H9 (cell line): ENCODE results near the gene THRAP3. TPM values are rescaled to one million over a fixed set of nuclear protein-coding genes. Genes with fewer than 3 reads are reported as not detected.

Experiments
- DNase-seq: peaks from one replicate; pipeline ENCODE4 v3.0.0-alpha.2; 2017
- H2AFZ ChIP-seq: one replicate; pipeline ENCODE4 v1.6.1; 2013; ENCODE audit warnings: mild to moderate bottlenecking, low read length, control low read depth, moderate library complexity
- H2AK5ac ChIP-seq: 2 replicates; pipeline ENCODE4 v1.6.1; 2013; ENCODE audit warnings: low read length, control low read depth, mixed read lengths; ENCODE audit not compliant: insufficient read length
- H2BK120ac ChIP-seq: one replicate; pipeline ENCODE4 v1.6.1; 2013; ENCODE audit warnings: low read depth, mild to moderate bottlenecking, low read length, control low read depth, inconsistent platforms; ENCODE audit not compliant: poor library complexity, severe bottlenecking
- H2BK12ac ChIP-seq: 2 replicates; pipeline ENCODE4 v1.6.1; 2013; ENCODE audit warnings: low read length, control low read depth, mixed read lengths, low read depth; ENCODE audit not compliant: insufficient read length
- H2BK15ac ChIP-seq: 2 replicates; pipeline ENCODE4 v1.6.1; 2013; ENCODE audit warnings: low read depth, low read length, control low read depth
- H2BK20ac ChIP-seq: one replicate; pipeline ENCODE4 v1.6.1; 2013; ENCODE audit warnings: low read depth, mild to moderate bottlenecking, low read length, control low read depth, inconsistent platforms; ENCODE audit not compliant: poor library complexity, severe bottlenecking
- H2BK5ac ChIP-seq: 2 replicates; pipeline ENCODE4 v1.6.1; 2013; ENCODE audit warnings: low read length, control low read depth, mixed read lengths; ENCODE audit not compliant: insufficient read length
- H3K14ac ChIP-seq: 2 replicates; pipeline ENCODE4 v1.6.1; 2013; ENCODE audit warnings: low read length, control low read depth; ENCODE audit not compliant: insufficient read depth
- H3K18ac ChIP-seq: 2 replicates; pipeline ENCODE4 v1.6.1; 2013; ENCODE audit warnings: low read depth, mild to moderate bottlenecking, mixed read lengths, low read length, control low read depth; ENCODE audit not compliant: insufficient read length
- H3K23ac ChIP-seq: 2 replicates; pipeline ENCODE4 v1.6.1; 2013; ENCODE audit warnings: low read length, control low read depth, mixed read lengths, low read depth; ENCODE audit not compliant: insufficient read length
- H3K23me2 ChIP-seq: 2 replicates; pipeline ENCODE4 v1.6.1; 2013; ENCODE audit warnings: low read depth, mild to moderate bottlenecking, mixed read lengths, low read length, control low read depth; ENCODE audit not compliant: insufficient read length, poor library complexity, severe bottlenecking
- H3K27ac ChIP-seq: 2 replicates; pipeline ENCODE4 v1.5.1; 2013; ENCODE audit warnings: low read length, control low read depth, mixed read lengths, low read depth; ENCODE audit not compliant: insufficient read length
- H3K27me3 ChIP-seq: 2 replicates; pipeline ENCODE4 v1.6.1; 2013; ENCODE audit warnings: low read length, control low read depth, inconsistent platforms; ENCODE audit not compliant: insufficient read depth
- H3K4ac ChIP-seq: 2 replicates; pipeline ENCODE4 v1.6.1; 2013; ENCODE audit warnings: low read depth, mild to moderate bottlenecking, control low read depth, inconsistent platforms, low read length, moderate library complexity
- H3K4me1 ChIP-seq: 2 replicates; pipeline ENCODE4 v1.6.1; 2013; ENCODE audit warnings: low read length, control low read depth, inconsistent platforms; ENCODE audit not compliant: insufficient read depth
- H3K4me2 ChIP-seq: 2 replicates; pipeline ENCODE4 v1.6.1; 2013; ENCODE audit warnings: low read length, control low read depth, mixed read lengths; ENCODE audit not compliant: insufficient read length, insufficient read depth
- H3K56ac ChIP-seq: 2 replicates; pipeline ENCODE4 v1.6.1; 2013; ENCODE audit warnings: low read depth, mild to moderate bottlenecking, mixed read lengths, low read length, control low read depth; ENCODE audit not compliant: insufficient read length
- H3K79me1 ChIP-seq: 2 replicates; pipeline ENCODE4 v1.6.1; 2013; ENCODE audit warnings: low read depth, mild to moderate bottlenecking, moderate library complexity, low read length, control low read depth, inconsistent platforms; ENCODE audit not compliant: insufficient read depth, poor library complexity, severe bottlenecking
- H3K79me2 ChIP-seq: 2 replicates; pipeline ENCODE4 v1.6.1; 2013; ENCODE audit warnings: low read length, control low read depth, inconsistent platforms; ENCODE audit not compliant: insufficient read depth
- H3K9ac ChIP-seq: 2 replicates; pipeline ENCODE4 v1.6.1; 2013; ENCODE audit warnings: low read length, control low read depth, mixed read lengths; ENCODE audit not compliant: insufficient read length; ENCODE audit errors: extremely low read depth
- H3K9me3 ChIP-seq: one replicate; pipeline ENCODE4 v1.6.1; 2013; ENCODE audit warnings: low read depth, low read length, inconsistent platforms; ENCODE audit not compliant: control insufficient read depth
- H3T11ph ChIP-seq: one replicate; pipeline ENCODE4 v1.6.1; 2013; ENCODE audit warnings: mild to moderate bottlenecking, low read length, control low read depth, inconsistent platforms
- H4K20me1 ChIP-seq: one replicate; pipeline ENCODE4 v1.6.1; 2013; ENCODE audit not compliant: control insufficient read depth, insufficient read length, insufficient read depth
- H4K5ac ChIP-seq: 2 replicates; pipeline ENCODE4 v1.6.1; 2013; ENCODE audit warnings: low read depth, mild to moderate bottlenecking, mixed read lengths, low read length, control low read depth; ENCODE audit not compliant: insufficient read length
- H4K8ac ChIP-seq: replicated peaks from 2 replicates; pipeline ENCODE4 v1.6.1; 2013; ENCODE audit warnings: low read length, control low read depth, mixed read lengths, low read depth; ENCODE audit not compliant: insufficient read length
- H4K91ac ChIP-seq: 2 replicates; pipeline ENCODE4 v1.6.1; 2013; ENCODE audit warnings: low read depth, mild to moderate bottlenecking, moderate library complexity, mixed read lengths, low read length, control low read depth; ENCODE audit not compliant: insufficient read length
- H3K27ac Mint-ChIP-seq, 3 experiments: 2 replicates in 2 of 3; 3 replicates in 1 of 3; pipeline ENCODE4 v1.8.0; 2020 to 2021; ENCODE audit warnings: mixed read lengths in 3 of 3, mild to moderate bottlenecking in 1 of 3, moderate library complexity in 1 of 3
- H3K27me3 Mint-ChIP-seq: 2 replicates; pipeline ENCODE4 v1.8.0; 2021; ENCODE audit warnings: low read depth, mild to moderate bottlenecking, moderate library complexity, mixed read lengths
- H3K36me3 Mint-ChIP-seq, 3 experiments: 2 replicates in 2 of 3; 3 replicates in 1 of 3; pipeline ENCODE4 v1.8.0; 2020 to 2021; ENCODE audit warnings: low read depth in 3 of 3, mixed read lengths in 3 of 3; ENCODE audit not compliant: insufficient read depth in 1 of 3
- H3K4me1 Mint-ChIP-seq, 2 experiments: 2 replicates each; pipeline ENCODE4 v1.8.0; 2020; ENCODE audit warnings: mixed read lengths in 2 of 2
- H3K4me3 Mint-ChIP-seq, 2 experiments: 2 replicates in 1 of 2; 3 replicates in 1 of 2; pipeline ENCODE4 v1.8.0; 2020 to 2021; ENCODE audit warnings: mild to moderate bottlenecking in 2 of 2, mixed read lengths in 2 of 2, moderate library complexity in 1 of 2
- H3K9me3 Mint-ChIP-seq, 2 experiments: 2 replicates in 1 of 2; 3 replicates in 1 of 2; pipeline ENCODE4 v1.8.0; 2020; ENCODE audit warnings: mild to moderate bottlenecking in 2 of 2, mixed read lengths in 2 of 2, moderate library complexity in 1 of 2
- WGBS: extraction: QIAGEN DNeasy Blood & Tissue Kit; methylation state at CpG from one replicate; pipeline ENCODE4 v1.1.7; 2013; ENCODE audit warnings: missing lambda C conversion rate, low lambda C conversion rate, mixed read lengths; ENCODE audit not compliant: insufficient read length; ENCODE audit errors: extremely low coverage; 5-methylcytosine and 5-hydroxymethylcytosine counted together
- total RNA-seq: library from RNA; stranded (reverse); gene quantifications from 2 replicates; pipeline ENCODE4 v1.2.1, GENCODE V29; 2021
- TF ChIP-seq, protein P1 (sequence below): fragments of 200-600 bp; sonication (generic); conservative IDR thresholded peaks from 3 replicates; pipeline ENCODE4 v1.8.0; 2021; ENCODE audit warnings: antibody characterized with exemption, mild to moderate bottlenecking

Gene THRAP3
- total RNA-seq, 1 experiment from 2014 or later, result 186 TPM

DNA sequence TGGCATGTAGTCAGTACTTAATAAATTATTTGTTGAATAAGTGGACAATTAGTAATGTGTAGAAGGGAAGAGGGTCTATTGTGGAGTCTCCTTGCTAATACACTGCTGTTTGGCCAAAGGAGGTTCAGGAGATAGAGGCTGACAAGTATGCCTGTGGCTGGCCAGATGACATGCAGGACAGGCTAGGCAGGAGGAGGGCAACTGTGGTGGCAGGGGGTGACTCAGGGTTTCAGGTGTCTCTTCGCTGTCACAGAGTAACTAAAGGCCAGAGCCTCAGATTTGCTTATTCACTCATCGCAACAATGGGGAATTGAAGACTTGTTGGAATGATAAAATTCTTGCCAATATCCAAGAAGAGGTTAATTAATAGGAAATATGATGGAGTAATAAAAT, 33.1 kb downstream of the THRAP3 start:
- H2BK5ac ChIP-seq, result peak overlapping the region; percentile 85
- TF ChIP-seq, protein P1, sequence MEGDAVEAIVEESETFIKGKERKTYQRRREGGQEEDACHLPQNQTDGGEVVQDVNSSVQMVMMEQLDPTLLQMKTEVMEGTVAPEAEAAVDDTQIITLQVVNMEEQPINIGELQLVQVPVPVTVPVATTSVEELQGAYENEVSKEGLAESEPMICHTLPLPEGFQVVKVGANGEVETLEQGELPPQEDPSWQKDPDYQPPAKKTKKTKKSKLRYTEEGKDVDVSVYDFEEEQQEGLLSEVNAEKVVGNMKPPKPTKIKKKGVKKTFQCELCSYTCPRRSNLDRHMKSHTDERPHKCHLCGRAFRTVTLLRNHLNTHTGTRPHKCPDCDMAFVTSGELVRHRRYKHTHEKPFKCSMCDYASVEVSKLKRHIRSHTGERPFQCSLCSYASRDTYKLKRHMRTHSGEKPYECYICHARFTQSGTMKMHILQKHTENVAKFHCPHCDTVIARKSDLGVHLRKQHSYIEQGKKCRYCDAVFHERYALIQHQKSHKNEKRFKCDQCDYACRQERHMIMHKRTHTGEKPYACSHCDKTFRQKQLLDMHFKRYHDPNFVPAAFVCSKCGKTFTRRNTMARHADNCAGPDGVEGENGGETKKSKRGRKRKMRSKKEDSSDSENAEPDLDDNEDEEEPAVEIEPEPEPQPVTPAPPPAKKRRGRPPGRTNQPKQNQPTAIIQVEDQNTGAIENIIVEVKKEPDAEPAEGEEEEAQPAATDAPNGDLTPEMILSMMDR, result no peak
- H2BK15ac ChIP-seq, result no peak overlapping the region
- H3K4me1 ChIP-seq, result no peaks in the 10 kb centered on the region; the same call in 1 of the 2 replicates
- no peak overlapping the region for H3K4ac ChIP-seq
- peaks cover 5% of the 10 kb centered on the region for H3K79me1 ChIP-seq
- H2BK20ac ChIP-seq, result no peak overlapping the region
- H3K4me3 Mint-ChIP-seq, result no peak overlapping the region
- H3K18ac ChIP-seq, result no peak overlapping the region
- H2BK12ac ChIP-seq, result no peak overlapping the region
- H3K9me3 ChIP-seq, result no peaks in the 10 kb centered on the region
- H4K20me1 ChIP-seq, result no peaks in the 10 kb centered on the region
- no peak overlapping the region for H4K91ac ChIP-seq
- H3K4me1 Mint-ChIP-seq, result peaks cover 23 to 24% of the 10 kb centered on the region in 2 experiments
- no peak overlapping the region for H2AFZ ChIP-seq
- no CpG with 5 or more reads among the region's 2 CpGs for WGBS
- no peak overlapping the region for H4K5ac ChIP-seq
- H3K23ac ChIP-seq, result no peak overlapping the region
- no peak overlapping the region for H2BK120ac ChIP-seq
- DNase-seq, result no peak
- peak overlapping the region; percentile 30 for H3K27ac ChIP-seq
- no peak overlapping the region for H4K8ac ChIP-seq
- H3K9me3 Mint-ChIP-seq, result no peaks in the 10 kb centered on the region
- H3K23me2 ChIP-seq, result no peaks in the 10 kb centered on the region
- H3K79me2 ChIP-seq, result peaks cover 26% of the 10 kb centered on the region; the same call in 1 of the 2 replicates
- H3K27me3 Mint-ChIP-seq, result no peaks in the 10 kb centered on the region
- no peaks in the 10 kb centered on the region for H3K27me3 ChIP-seq
- H3K27ac Mint-ChIP-seq, result peak overlapping the region; percentile 3 to 91 (median 59); a peak in 5 of 7 replicates
- no peak overlapping the region for H3T11ph ChIP-seq
- H3K4me2 ChIP-seq, result no peak overlapping the region
- no peak overlapping the region for H3K9ac ChIP-seq
- no peak overlapping the region for H3K56ac ChIP-seq
- peaks cover 11 to 38% (median 28%) of the 10 kb centered on the region in 3 experiments; a peak in 5 of 7 replicates for H3K36me3 Mint-ChIP-seq
- H3K14ac ChIP-seq, result no peak overlapping the region
- H2AK5ac ChIP-seq, result no peak overlapping the region
